Spleen (tissue), 7 donors: Measurements from ENCODE around the gene LRFN2.

Experiments
- POLR2A ChIP-seq, 3 donors: fragments of 450-650 bp; IDR thresholded peaks; one replicate each; pipeline ENCODE4 v1.5.1; 2017; ENCODE audit warnings: antibody characterized with exemption in 3 of 3, mild to moderate bottlenecking in 1 of 3
- POLR2AphosphoS5 ChIP-seq, 3 donors: sonication (generic); formaldehyde crosslinking; IDR thresholded peaks; one replicate each; pipeline ENCODE4 v1.5.1; 2017; ENCODE audit warnings: antibody characterized with exemption in 3 of 3
- TF ChIP-seq, protein P1 (sequence below), 11 experiments: fragments of 200-600 bp in 7 of 11; fragments of 450-650 bp in 4 of 11; sonication (generic) in 4 of 11; IDR thresholded peaks in 8 of 11; conservative IDR thresholded peaks in 3 of 11; 1 replicate in 7 of 11; 2 replicates in 4 of 11; pipeline versions ENCODE4 v1.4.0 to v1.8.0; 2016 to 2021; ENCODE audit warnings: antibody characterized with exemption in 11 of 11, inconsistent platforms in 4 of 11, mild to moderate bottlenecking in 1 of 11
- donor health status: DM: no; HTN: no; CAD: no; lungs with moderate emphysema.
- donor health status: DM: no; HTN: no; CAD: no.
- donor health status: DM: no; HTN: no; CAD: no.

DNA sequence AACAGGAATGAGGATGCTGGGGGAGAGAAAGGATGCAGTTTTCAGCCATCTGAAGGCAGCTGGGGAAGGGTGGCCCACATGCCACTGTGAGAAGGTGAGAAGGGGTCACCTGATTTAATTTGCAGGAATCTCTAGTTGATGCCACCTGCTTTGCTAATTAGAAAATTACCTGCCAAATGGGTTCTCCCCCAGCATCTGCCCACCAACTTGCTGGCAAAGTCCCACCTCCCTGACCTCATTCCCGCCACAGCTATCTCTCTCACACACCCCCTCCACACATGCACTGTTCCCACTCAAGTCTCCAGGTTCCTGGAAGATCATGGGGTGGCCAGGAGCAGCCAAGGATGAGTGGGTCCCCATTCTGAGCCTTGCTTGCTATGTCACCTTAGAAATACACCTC is 70.7 kb downstream of the LRFN2 start:
- TF ChIP-seq POLR2AphosphoS5 (IDR thresholded peaks at IDR 0.05) (no peak), POLR2A (IDR thresholded peaks at IDR 0.05) (no peak)
- TF ChIP-seq, protein P1, sequence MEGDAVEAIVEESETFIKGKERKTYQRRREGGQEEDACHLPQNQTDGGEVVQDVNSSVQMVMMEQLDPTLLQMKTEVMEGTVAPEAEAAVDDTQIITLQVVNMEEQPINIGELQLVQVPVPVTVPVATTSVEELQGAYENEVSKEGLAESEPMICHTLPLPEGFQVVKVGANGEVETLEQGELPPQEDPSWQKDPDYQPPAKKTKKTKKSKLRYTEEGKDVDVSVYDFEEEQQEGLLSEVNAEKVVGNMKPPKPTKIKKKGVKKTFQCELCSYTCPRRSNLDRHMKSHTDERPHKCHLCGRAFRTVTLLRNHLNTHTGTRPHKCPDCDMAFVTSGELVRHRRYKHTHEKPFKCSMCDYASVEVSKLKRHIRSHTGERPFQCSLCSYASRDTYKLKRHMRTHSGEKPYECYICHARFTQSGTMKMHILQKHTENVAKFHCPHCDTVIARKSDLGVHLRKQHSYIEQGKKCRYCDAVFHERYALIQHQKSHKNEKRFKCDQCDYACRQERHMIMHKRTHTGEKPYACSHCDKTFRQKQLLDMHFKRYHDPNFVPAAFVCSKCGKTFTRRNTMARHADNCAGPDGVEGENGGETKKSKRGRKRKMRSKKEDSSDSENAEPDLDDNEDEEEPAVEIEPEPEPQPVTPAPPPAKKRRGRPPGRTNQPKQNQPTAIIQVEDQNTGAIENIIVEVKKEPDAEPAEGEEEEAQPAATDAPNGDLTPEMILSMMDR (IDR thresholded peaks at IDR 0.05 in 8 of 11, conservative IDR thresholded peaks at IDR 0.05 in 3 of 11) = no peak
